Measurements from ENCODE around the gene CNTN5. TPM values are rescaled to one million over a fixed set of nuclear protein-coding genes. Genes with fewer than 3 reads are reported as not detected.
"Not testable (repeated sequence)": the region's sequence is repeated elsewhere in the genome, so short reads cannot be mapped to it uniquely, and the experiment has no call there.

CNTN5 gene
- total RNA-seq, 2 donors from 2014 or later = 0.23 to 0.33 TPM

- intact Hi-C loops (cut with DNase I) = no loop called here
- no peak for DNase-seq (ENCODE audit: low spot score)
These were observed 235.9 kb downstream of the CNTN5 start for GRCh38 chr11:99256614-99257013.

GRCh38 chr11:99257131-99257530 lies 236.4 kb downstream of the CNTN5 start:
- intact Hi-C loops (cut with DNase I) = no loop called here
- DNase-seq (ENCODE audit: low spot score) = no peak

GRCh38 chr11:99260696-99261095 lies 239.9 kb downstream of the CNTN5 start:
- no peak for DNase-seq (ENCODE audit: low spot score)
- intact Hi-C loops (cut with DNase I) = no loop called here

GRCh38 chr11:99268886-99269285 lies 248.1 kb downstream of the CNTN5 start:
- intact Hi-C loops (cut with DNase I) = no loop called here
- DNase-seq (ENCODE audit: low spot score) = no peak

- no peak for DNase-seq (ENCODE audit: low spot score)
- intact Hi-C loops (cut with DNase I) = no loop called here
These were observed 250.8 kb downstream of the CNTN5 start for GRCh38 chr11:99271527-99271926.

DNA sequence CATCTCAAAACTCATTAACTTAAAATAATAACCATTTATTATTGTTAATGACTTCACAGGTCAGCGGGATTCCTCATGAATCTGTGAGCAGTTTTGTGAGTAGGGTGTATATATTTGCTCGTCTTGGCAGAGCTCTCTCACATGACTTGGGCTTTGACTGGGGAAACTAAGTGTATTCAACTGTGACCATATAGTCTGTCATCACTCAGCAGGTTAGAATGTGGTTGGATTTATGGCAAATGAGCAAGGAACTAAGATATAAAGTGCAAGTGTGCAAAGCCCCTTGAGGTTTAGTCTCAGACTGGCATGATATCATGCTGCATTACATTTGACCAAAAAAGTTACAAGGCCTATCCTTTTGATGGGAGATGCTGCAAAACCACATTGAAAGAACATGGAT lies 254.8 kb downstream of the CNTN5 start:
- intact Hi-C loops (cut with DNase I) = no loop called here
- DNase-seq (ENCODE audit: low spot score) = no peak

GRCh38 chr11:99277281-99277680 lies 256.5 kb downstream of the CNTN5 start:
- DNase-seq (ENCODE audit: low spot score) = no peak
- intact Hi-C loops (cut with DNase I) = no loop called here

- DNase-seq (ENCODE audit: low spot score) = no peak
- intact Hi-C loops (cut with DNase I) = no loop called here
These were observed 258.5 kb downstream of the CNTN5 start for GRCh38 chr11:99279266-99279665.

DNA sequence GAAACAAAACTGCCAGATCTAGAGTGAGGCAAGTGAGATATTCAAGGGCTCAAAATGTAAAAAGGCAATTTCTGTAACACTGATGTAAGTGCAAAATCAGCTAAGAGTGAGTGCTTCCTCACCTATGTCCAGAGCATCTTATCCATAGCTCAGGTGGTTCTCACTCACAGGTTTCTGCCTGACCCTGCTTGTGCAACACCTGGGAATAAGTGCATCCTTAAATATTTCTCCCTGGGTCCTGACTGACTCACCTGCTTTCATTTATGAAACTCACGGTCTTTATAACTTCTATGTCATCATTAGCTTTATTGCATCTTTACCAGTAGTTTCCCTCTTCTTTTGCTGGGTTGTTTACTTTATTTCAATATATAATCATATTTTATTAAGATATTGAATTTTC lies 260.6 kb downstream of the CNTN5 start:
- intact Hi-C loops (cut with DNase I) = no loop called here
- DNase-seq (ENCODE audit: low spot score) = no peak

DNA sequence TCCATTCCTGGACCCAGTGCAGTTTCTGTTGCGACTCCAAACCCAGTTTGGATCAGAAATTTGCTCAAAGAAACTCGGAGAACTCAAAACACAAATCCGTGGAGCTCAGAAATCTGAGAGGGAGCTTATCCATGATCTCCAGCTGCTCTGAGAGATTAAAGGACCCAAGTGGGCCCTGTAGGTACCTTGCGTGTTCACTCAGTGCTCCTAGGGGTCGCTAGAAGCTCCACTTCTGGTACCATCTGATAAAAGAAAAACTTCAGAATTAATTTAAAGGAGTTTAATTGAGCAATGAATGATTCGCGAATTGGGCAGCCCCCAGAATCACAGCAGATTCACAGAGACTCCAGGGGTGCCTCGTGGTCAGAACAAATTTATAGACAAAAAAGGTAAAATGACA lies 277.2 kb downstream of the CNTN5 start:
- intact Hi-C loops (cut with DNase I); DNase-seq (ENCODE audit: low spot score): not testable (repeated sequence)

- intact Hi-C loops (cut with DNase I) = no loop called here
- no peak for DNase-seq (ENCODE audit: low spot score)
These were observed 286.9 kb downstream of the CNTN5 start for GRCh38 chr11:99307510-99308088.

DNA sequence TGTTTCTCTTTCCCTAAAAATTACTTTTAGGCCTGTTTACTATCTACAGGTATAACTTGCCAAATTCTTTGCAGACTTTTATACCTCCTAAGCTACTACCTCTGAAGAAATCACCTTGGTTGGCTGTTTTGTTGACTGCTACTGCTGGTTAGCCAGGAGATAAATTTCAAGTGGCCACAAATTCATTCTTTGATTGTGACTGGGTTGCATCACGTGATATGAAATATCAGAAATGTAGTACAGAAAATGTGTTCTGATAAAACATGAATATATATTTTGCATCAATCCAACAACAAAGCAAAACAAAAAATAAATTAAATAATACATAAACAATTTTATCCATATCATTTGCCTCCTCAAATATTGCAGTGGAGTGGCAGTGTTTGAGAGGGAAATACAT lies 291.1 kb downstream of the CNTN5 start:
- intact Hi-C loops (cut with DNase I) = no loop called here
- DNase-seq (ENCODE audit: low spot score) = no peak

DNA sequence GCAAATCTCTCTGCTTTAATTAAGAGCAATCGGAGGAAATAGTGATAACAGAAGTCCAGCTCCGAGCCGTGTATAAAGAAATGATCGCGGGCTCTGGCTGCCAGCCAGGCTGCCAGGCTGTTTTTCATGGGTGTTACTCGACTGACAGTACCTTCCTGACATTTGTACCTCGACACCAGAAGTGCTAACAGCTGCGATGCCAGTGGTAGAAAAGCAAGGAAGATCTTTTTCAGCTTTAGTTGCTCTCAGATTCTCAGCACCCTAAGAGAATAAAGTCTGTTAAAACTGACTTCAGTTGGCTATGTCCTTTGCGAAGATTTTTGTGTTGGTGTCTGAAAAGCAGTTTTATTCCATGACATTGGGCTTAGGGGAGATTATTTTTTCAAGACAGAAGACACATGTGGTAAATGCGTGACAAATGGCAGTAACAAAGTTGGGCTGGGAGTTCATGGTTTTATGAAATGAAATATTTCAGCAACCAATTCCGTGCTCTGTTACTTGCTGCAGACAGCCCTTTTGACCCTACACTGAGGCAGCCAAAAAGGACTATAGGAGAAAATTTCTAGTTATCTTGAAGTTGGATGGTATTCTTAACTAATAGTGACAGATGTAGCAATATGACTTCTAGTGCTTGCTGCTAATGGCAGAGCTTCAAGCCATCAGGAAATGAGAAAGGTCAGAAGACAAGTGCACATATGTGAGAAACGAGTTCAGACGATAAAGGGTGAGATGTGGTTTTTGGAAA lies 296.2 kb downstream of the CNTN5 start:
- intact Hi-C loops (cut with DNase I) = no loop called here
- no peak for DNase-seq (ENCODE audit: low spot score)

GRCh38 chr11:99320769-99321290 lies 300.1 kb downstream of the CNTN5 start:
- no peak for DNase-seq (ENCODE audit: low spot score)
- intact Hi-C loops (cut with DNase I) = no loop called here

- DNase-seq (ENCODE audit: low spot score) = no peak
- intact Hi-C loops (cut with DNase I) = no loop called here
These were observed 305.1 kb downstream of the CNTN5 start for GRCh38 chr11:99325847-99326246.

DNA sequence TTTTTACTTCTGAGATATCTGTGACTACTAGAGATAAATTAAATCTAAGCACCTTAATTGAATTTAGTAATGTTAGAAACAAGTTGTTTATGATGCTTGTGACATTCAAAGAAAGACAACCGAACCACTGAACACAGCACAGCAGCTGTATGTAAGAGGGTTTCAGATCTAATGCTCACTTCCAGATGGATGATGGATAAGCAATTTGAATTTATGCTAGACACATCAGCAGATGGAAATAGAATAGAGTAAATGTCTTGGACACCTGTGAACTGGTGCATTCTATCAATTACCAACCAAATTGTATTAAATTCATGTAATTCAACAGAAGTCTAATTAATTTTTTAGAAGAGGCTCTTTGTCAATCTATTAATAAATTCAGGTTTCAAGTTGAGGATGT lies 306.3 kb downstream of the CNTN5 start:
- intact Hi-C loops (cut with DNase I) = no loop called here
- DNase-seq (ENCODE audit: low spot score) = no peak

- DNase-seq (ENCODE audit: low spot score) = no peak
- intact Hi-C loops (cut with DNase I) = no loop called here
These were observed 306.8 kb downstream of the CNTN5 start for GRCh38 chr11:99327527-99327926.

- intact Hi-C loops (cut with DNase I) = no loop called here
- DNase-seq (ENCODE audit: low spot score) = no peak
These were observed 312.9 kb downstream of the CNTN5 start for GRCh38 chr11:99333621-99334020.

DNA sequence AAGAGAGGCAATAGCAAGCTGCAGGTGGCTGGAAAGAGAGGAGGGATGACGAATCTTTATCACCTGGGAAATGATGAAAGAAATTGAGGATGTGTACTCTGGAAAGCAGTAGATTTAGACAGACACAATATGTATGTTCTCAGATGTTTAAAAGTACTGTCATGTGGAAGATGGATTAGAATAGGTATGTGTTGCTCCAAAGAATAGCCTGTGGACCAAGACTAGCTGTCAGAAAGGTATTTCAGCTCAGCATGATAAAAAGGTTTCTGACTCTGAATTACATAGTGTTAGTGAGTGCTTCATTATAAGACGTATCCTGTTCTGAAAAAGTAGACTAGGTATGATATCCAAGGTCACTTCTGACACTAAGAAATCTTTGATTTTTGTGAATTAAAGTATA lies 322.4 kb downstream of the CNTN5 start:
- intact Hi-C loops (cut with DNase I) = no loop called here
- DNase-seq (ENCODE audit: low spot score) = no peak

GRCh38 chr11:99349151-99349673 lies 328.5 kb downstream of the CNTN5 start:
- intact Hi-C loops (cut with DNase I) = no loop called here
- DNase-seq (ENCODE audit: low spot score) = no peak

DNA sequence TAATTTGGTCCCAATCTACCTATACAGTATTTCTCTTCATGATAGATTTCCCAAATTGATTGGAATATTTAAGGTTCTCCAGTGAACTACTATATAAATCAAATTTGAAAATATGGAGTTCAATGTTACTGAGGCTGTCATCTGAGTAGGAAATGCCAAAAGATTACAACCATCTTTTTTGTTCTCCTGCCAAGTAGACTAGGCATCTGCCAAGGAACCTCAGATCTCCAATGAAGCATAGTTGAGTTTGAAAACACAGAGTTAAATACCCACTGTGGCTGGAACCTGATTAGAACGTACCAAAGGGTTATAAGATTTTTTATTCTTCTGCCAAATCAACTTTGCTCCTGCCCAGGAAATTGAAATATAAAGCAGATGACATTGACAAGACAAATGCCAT lies 330.9 kb downstream of the CNTN5 start:
- intact Hi-C loops (cut with DNase I) = no loop called here
- DNase-seq (ENCODE audit: low spot score) = no peak
